Liver (tissue), 9 donors: Measurements from ENCODE around the gene CBFB. TPM values are rescaled to one million over a fixed set of nuclear protein-coding genes. Genes with fewer than 3 reads are reported as not detected.
A peak's percentile ranks its signal among the peaks of the same experiment; 100 is the strongest.

ENCODE experiments used
- DNase-seq: peaks from one replicate; pipeline ENCODE4 v3.0.0-alpha.2; 2017; ENCODE audit warnings: low spot score
- H3K27ac ChIP-seq, 2 donors: one replicate each; pipeline ENCODE4 v1.7.0; 2013; ENCODE audit warnings: inconsistent platforms in 2 of 2, low read length in 2 of 2, control low read depth in 1 of 2, low read depth in 1 of 2, mild to moderate bottlenecking in 1 of 2
- H3K27me3 ChIP-seq, 4 donors: one replicate each; pipeline versions ENCODE4 v1.6.1 to v1.7.0; 2013; ENCODE audit warnings: low read length in 3 of 4, inconsistent platforms in 1 of 4, mild to moderate bottlenecking in 1 of 4, moderate library complexity in 1 of 4; ENCODE audit not compliant: control insufficient read depth in 4 of 4, insufficient read depth in 4 of 4
- H3K36me3 ChIP-seq, 4 donors: one replicate each; pipeline versions ENCODE4 v1.6.1 to v1.7.0; 2013; ENCODE audit warnings: low read length in 3 of 4, mild to moderate bottlenecking in 3 of 4, low read depth in 1 of 4, moderate library complexity in 1 of 4; ENCODE audit not compliant: control insufficient read depth in 4 of 4, insufficient read depth in 3 of 4
- H3K4me1 ChIP-seq, 4 donors: one replicate each; pipeline versions ENCODE4 v1.6.1 to v1.7.0; 2013; ENCODE audit warnings: low read length in 3 of 4, mild to moderate bottlenecking in 3 of 4, moderate library complexity in 1 of 4; ENCODE audit not compliant: control insufficient read depth in 4 of 4, insufficient read depth in 4 of 4
- H3K4me3 ChIP-seq, 3 donors: one replicate each; pipeline versions ENCODE4 v1.6.1 to v1.7.0; 2013; ENCODE audit warnings: low read length in 3 of 3, control low read depth in 1 of 3, low read depth in 1 of 3, mild to moderate bottlenecking in 1 of 3
- H3K9ac ChIP-seq, 2 donors: one replicate each; pipeline ENCODE4 v1.7.0; 2013; ENCODE audit warnings: low read length in 2 of 2, mild to moderate bottlenecking in 2 of 2, moderate library complexity in 2 of 2, control low read depth in 1 of 2, low read depth in 1 of 2
- H3K9me3 ChIP-seq, 4 donors: one replicate each; pipeline versions ENCODE4 v1.6.1 to v1.7.0; 2013; ENCODE audit warnings: low read length in 3 of 4; ENCODE audit not compliant: control insufficient read depth in 4 of 4
- FOXA1 ChIP-seq: IDR thresholded peaks from 2 replicates; pipeline ENCODE4 v1.6.1; 2016; ENCODE audit warnings: antibody characterized with exemption
- FOXA2 ChIP-seq: IDR thresholded peaks from 2 replicates; pipeline ENCODE4 v1.6.1; 2016; ENCODE audit warnings: antibody characterized with exemption
- HNF4A ChIP-seq, 2 donors: conservative IDR thresholded peaks; 2 replicates each; pipeline ENCODE4 v1.6.1; 2016; ENCODE audit warnings: antibody characterized with exemption in 2 of 2, mild to moderate bottlenecking in 2 of 2
- HNF4G ChIP-seq: IDR thresholded peaks from 2 replicates; pipeline ENCODE4 v1.6.1; 2016; ENCODE audit warnings: antibody characterized with exemption
- JUND ChIP-seq, 2 donors: IDR thresholded peaks; 2 replicates each; pipeline ENCODE4 v1.6.1; 2016; ENCODE audit warnings: antibody characterized with exemption in 2 of 2
- MAX ChIP-seq: IDR thresholded peaks from 2 replicates; pipeline ENCODE4 v1.6.1; 2016; ENCODE audit warnings: antibody characterized with exemption
- RAD21 ChIP-seq, 2 donors: IDR thresholded peaks; 2 replicates each; pipeline ENCODE4 v1.6.1; 2016; ENCODE audit warnings: antibody characterized with exemption in 2 of 2, mild to moderate bottlenecking in 2 of 2
- REST ChIP-seq: IDR thresholded peaks from 2 replicates; pipeline ENCODE4 v1.6.1; 2016; ENCODE audit warnings: antibody characterized with exemption, mild to moderate bottlenecking
- TAF1 ChIP-seq: conservative IDR thresholded peaks from 2 replicates; pipeline ENCODE4 v1.6.1; 2016; ENCODE audit warnings: antibody characterized with exemption, mild to moderate bottlenecking
- YY1 ChIP-seq: IDR thresholded peaks from 2 replicates; pipeline ENCODE4 v1.6.1; 2016; ENCODE audit warnings: antibody characterized with exemption, mild to moderate bottlenecking
- ZBTB33 ChIP-seq: IDR thresholded peaks from 2 replicates; pipeline ENCODE4 v1.6.1; 2016; ENCODE audit warnings: antibody characterized with exemption
- WGBS: extraction: QIAGEN DNeasy Blood & Tissue Kit; methylation state at CpG from one replicate; pipeline ENCODE4 v1.1.7; 2013; 5-methylcytosine and 5-hydroxymethylcytosine counted together
- polyA plus RNA-seq, 2 donors: library from polyadenylated mRNA; stranded (reverse) in 1 of 2; unstranded in 1 of 2; fragments of 200-250 nt in 1 of 2; fragments of >200 nt in 1 of 2; fragmentation: Nextera tagmentation in 1 of 2; extraction: Ambion mirVana in 1 of 2; gene quantifications; one replicate each; pipeline versions ENCODE4 v1.2.1 to v1.2.3, GENCODE V29; 2013 to 2015
- total RNA-seq, 2 donors: library from RNA; depleted of rRNA; stranded (reverse); fragments of >200 nt; gene quantifications; one replicate each; pipeline ENCODE4 v1.2.3, GENCODE V29; 2014
- TF ChIP-seq, protein P1 (sequence below): fragments of 150-350 bp; IDR thresholded peaks from 2 replicates; pipeline ENCODE4 v1.5.1; 2017; ENCODE audit warnings: improper control_type of control experiment, low read depth, low read length; ENCODE audit not compliant: missing input control
- donor health status: healthy.
- donor health status: healthy.
- donor health status: healthy.
- donor health status: healthy.
- donor health status: healthy.

CBFB gene
- total and polyA plus RNA-seq, 4 donors = 6.8 to 19.3 (median 11.2) TPM

- Histone ChIP-seq H3K36me3 (no peaks in the 10 kb centered on the region), H3K9me3 (no peaks in the 10 kb centered on the region), H3K9ac (no peak overlapping the region), H3K27me3 (no peaks in the 10 kb centered on the region), H3K27ac (no peak overlapping the region), H3K4me3 (no peak overlapping the region), H3K4me1 (peaks cover 2 to 6% (median 4%) of the 10 kb centered on the region in 4 donors)
- TF ChIP-seq FOXA1 = no peak
- TF ChIP-seq TAF1 = no peak
- TF ChIP-seq HNF4G = no peak
- TF ChIP-seq MAX = no peak
- TF ChIP-seq YY1 = no peak
- TF ChIP-seq FOXA2 = no peak
- TF ChIP-seq HNF4A (conservative IDR thresholded peaks at IDR 0.05) = no peak
- TF ChIP-seq REST = no peak
- TF ChIP-seq RAD21 (IDR thresholded peaks at IDR 0.05) = no peak
- TF ChIP-seq, protein P1, sequence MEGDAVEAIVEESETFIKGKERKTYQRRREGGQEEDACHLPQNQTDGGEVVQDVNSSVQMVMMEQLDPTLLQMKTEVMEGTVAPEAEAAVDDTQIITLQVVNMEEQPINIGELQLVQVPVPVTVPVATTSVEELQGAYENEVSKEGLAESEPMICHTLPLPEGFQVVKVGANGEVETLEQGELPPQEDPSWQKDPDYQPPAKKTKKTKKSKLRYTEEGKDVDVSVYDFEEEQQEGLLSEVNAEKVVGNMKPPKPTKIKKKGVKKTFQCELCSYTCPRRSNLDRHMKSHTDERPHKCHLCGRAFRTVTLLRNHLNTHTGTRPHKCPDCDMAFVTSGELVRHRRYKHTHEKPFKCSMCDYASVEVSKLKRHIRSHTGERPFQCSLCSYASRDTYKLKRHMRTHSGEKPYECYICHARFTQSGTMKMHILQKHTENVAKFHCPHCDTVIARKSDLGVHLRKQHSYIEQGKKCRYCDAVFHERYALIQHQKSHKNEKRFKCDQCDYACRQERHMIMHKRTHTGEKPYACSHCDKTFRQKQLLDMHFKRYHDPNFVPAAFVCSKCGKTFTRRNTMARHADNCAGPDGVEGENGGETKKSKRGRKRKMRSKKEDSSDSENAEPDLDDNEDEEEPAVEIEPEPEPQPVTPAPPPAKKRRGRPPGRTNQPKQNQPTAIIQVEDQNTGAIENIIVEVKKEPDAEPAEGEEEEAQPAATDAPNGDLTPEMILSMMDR = no peak
- TF ChIP-seq JUND (IDR thresholded peaks at IDR 0.05) = no peak
- no peak for TF ChIP-seq ZBTB33
- WGBS = 74% methylated on average over 4 of the region's 4 CpGs
- no peak for DNase-seq
Measured at GRCh38 chr16:67024384-67025209, 4.4 kb upstream of the CBFB start.

- Histone ChIP-seq H3K9ac (no peak overlapping the region), H3K27ac (no peak overlapping the region), H3K27me3 (no peaks in the 10 kb centered on the region), H3K36me3 (no peaks in the 10 kb centered on the region), H3K4me1 (peaks cover 2 to 8% (median 6%) of the 10 kb centered on the region in 4 donors), H3K9me3 (no peaks in the 10 kb centered on the region), H3K4me3 (no peak overlapping the region)
- no peak for DNase-seq
- TF ChIP-seq HNF4A (conservative IDR thresholded peaks at IDR 0.05) (peak in 1 of 2 donors; percentile 10), TAF1 (no peak)
Measured at GRCh38 chr16:67025210-67025550, 3.8 kb upstream of the CBFB start.
